HG02885 (cell line): ENCODE measurements around the gene MCM7.

Experiments
- ATAC-seq: cut with Tn5 transposase; IDR thresholded peaks from one replicate; pipeline ENCODE4 v1.9.1; 2021; ENCODE audit warnings: mild to moderate bottlenecking; ENCODE audit not compliant: unreplicated experiment, poor library complexity

Gene MCM7

DNA sequence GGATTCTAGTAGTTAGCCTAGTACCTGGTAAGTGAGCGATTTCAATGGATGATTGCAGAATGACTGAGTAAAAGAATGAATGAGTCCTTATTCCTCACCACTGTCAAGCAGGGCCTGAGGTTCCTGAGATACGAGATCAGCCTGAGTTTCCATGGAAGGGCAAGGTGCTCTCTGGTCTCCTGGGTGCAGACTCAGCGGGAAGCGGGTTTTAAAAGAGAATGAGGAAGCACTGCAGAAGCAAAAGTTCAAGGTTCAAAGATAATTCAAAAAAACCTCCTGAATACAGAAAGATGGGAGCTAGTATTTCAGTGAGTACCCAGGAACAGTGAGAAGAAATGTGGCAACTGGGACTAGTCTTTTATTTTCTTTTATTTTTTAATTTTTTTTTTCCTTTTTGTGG is 24.0 kb downstream of the MCM7 start:
- no peak for ATAC-seq

DNA sequence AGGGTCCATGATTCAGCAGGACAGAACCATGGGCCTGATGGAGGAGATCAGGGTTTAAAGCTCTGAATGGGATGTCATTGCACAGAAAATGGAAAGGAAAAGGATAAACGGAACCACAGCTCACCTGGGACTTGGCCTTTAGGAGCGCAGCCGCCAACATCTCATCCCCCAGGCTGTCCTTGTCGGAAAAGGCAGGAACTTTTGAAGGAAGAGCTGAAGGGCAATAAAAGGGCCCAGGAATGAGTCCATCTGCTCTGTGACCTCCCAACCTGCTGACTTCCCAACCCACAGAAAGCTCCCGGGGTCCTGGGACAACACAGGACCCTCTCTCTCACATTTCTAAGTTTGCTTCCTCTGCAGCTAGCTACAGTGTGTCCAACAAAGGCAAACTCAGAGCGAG is 25.8 kb downstream of the MCM7 start:
- no peak for ATAC-seq

- ATAC-seq, result no peak
These were observed 26.4 kb downstream of the MCM7 start for GRCh38 chr7:100074841-100075240.

- no peak for ATAC-seq
These were observed 28.7 kb downstream of the MCM7 start for GRCh38 chr7:100072462-100072861.

- no peak for ATAC-seq
These were observed 30.0 kb downstream of the MCM7 start for GRCh38 chr7:100071018-100071723.

- ATAC-seq, result no peak
These were observed 31.2 kb downstream of the MCM7 start for GRCh38 chr7:100069991-100070390.

DNA sequence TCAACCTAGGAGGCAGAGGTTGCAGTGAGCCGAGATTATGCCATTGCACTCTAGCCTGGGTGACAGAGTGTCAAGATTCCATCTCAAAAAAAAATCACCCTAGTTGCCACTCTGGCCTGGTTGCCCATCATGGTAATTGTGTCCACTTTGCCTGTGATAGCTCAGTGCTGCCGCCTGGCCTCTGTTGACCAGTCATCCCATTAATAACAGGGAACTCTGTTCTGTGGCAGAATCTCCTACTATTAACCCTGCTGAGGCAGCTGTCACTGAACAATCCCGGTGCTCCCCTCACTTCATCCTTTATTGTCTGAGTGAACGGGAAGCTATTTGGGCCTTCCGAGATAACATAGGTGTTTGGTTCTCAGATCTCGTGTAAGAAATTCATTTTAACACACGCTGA is 34.2 kb downstream of the MCM7 start:
- ATAC-seq, result no peak

- no peak for ATAC-seq
These were observed 35.6 kb downstream of the MCM7 start for GRCh38 chr7:100065452-100066186.

GRCh38 chr7:100064162-100064561 is 37.0 kb downstream of the MCM7 start:
- ATAC-seq, result no peak

DNA sequence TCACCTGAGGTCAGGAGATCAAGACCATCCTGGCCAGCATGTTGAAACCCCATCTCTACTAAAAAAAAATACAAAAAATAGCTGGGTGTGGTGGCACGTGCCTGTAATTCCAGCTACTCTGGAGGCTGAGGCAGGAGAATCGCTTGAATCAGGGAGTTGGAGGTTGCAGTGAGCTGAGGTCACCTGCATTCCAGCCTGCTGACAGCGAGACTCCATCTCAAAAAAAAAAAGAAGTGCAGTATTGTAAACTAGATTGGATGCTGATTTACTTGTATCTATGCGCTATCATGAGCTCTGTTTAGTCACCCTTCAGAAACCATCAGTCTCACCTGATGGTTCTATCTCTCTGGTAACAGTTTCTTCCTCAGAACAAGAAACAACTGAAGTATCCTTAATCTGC is 37.8 kb downstream of the MCM7 start:
- ATAC-seq, result no peak

- ATAC-seq, result no peak
These were observed 39.5 kb downstream of the MCM7 start for GRCh38 chr7:100061518-100062193.

DNA sequence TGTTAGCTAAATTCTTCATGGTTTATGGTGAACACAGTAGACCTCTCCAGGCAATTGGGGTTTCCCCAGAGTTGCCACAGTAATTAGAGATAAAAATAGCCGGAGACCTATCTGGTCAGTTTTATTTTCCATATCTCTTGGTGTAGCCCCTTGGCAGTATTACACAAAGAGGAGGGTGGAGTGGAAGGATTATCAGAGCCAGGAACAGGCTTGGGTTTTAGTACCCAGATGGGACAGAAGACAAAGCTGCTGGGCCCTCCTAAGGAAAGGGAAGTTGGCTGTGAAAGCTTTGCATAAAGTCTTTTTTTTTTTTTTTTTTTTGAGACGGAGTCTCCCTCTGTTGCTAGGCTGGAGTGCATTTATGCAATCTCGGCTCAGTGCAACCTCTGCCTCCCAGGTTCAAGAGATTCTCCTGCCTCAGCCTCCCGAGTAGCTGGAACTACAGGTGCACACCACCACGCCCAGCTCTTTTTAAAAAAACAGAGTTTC is 41.9 kb downstream of the MCM7 start:
- ATAC-seq, result no peak

GRCh38 chr7:100057006-100057405 is 44.2 kb downstream of the MCM7 start:
- ATAC-seq, result no peak

DNA sequence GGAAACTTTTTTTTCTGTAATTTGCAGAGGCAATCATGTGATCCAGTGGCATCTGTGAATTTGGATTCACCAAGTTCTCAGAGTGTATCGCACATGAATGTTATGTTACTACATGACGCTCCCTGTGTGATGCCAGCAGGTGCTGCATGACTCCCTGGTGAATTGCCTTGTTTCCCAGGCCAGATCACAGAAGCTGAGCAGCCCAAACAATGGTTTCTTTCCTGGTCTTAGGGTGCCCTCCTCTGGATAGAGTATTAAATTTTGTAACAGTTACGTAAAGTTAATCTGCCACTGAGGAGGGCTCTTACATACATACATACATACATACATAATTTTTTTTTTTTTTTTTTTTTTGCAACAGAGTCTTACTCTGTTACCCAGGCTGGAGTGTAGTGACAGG is 48.0 kb downstream of the MCM7 start:
- no peak for ATAC-seq

DNA sequence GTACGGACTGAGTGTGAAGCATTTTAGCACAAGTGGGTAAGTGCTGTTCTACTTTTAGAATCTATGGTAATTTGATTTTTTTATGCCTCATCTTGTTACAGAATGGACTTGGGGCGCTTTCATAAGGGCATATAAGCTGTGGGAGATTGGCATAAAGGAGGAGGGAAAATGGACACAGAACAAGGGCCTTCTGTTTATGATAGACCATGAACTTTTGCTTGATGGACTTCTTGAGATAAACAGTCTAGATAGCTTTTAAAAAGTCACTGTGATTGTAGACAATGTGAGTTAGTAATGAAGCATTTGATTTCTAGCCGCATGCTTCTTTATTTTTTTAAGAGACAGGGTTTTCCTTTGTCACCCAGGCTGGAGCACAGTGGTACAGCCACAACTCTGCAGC is 49.6 kb downstream of the MCM7 start:
- no peak for ATAC-seq

DNA sequence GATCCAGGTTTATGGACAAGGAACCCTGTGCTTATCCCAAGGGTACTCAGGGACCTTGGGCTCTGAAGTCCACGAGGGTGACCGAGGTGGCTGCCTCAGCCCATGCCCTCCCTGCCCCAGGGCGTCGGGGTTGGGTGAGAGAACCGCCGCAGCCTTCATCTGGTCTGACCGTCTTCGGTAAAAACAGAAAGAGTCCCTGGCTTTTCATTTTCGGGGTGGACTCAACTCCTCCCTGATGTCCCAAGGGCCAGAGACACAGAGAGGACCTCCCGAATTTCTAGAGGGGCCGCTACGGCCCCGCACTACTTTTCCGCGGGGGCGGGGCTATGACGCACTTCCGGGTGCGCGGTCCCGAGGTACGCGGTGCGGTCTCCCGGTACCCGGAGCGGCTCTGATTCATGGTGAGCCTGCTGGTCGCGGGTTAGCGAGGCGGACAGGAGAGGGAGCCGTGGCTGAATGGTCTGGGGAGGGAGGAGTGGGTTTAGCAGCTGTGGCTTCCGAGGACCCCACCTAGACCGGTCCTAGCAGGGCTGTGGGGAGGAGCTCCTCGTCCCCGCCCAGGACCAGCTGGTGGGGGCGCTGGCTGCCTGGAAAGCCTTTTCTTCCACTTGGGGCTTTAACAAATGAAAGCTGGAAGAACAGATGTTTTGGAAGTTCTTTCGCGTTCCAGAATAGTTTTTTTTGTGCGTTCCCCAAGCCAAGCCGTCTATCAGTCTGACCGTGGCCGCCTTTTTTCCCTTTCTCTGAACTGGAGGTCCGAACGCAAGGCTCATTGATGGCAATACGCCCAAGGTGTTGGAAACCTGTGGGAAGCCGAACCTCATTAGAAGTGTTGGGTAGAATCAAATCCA is 51.5 kb downstream of the MCM7 start, which contains the start of gene ZSCAN21:
Gene ZSCAN21, plus strand, starts transcription at position 334 of the 851 bp plus-strand sequence. CDS start 7,233 bp downstream, outside the sequence.
- ATAC-seq, result peak; percentile 90

GRCh38 chr7:100048680-100049079 is 52.5 kb downstream of the MCM7 start:
- ATAC-seq, result no peak

DNA sequence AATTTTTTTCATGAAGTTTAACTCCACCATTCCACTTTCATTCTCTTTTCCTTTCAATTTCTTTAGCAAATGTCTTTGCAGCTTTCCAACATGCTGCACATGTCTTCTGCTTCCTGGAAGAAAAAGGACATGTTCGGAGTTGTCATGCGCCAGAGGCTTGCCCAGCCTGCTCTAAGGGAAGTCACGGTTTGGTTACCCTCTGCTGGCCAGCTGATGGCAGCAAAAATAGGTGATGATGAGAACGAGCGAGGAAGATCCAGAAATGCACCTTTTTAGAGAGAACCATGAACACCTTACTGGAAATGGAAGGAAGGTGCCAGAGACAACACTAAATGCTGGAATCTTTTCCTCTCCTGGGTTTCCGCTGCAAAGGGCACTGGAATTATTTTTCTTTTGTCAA is 56.5 kb downstream of the MCM7 start:
- no peak for ATAC-seq
